GM13977 (cell line): Measurements from ENCODE around the gene CBY1.

Experiments used
- DNase-seq: peaks from one replicate; pipeline ENCODE4 v3.0.0; 2012; ENCODE audit warnings: low spot score
- CTCF ChIP-seq: IDR thresholded peaks from 2 replicates; pipeline ENCODE4 v1.5.1; 2012; ENCODE audit warnings: mild to moderate bottlenecking, control low read depth; ENCODE audit not compliant: insufficient read depth; ENCODE audit errors: extremely low read depth, missing control alignments
- in situ Hi-C: fragments of 300-500 bp; cut with MboI; formaldehyde crosslinking; loops from one replicate; pipeline ENCODE4 v1.12.0; 2022; ENCODE audit warnings: low sequenced_read_pairs, low pct_unique_long_range_greater_than_20kb, mixed read lengths, inconsistent platforms; ENCODE audit not compliant: unreplicated experiment

The CBY1 gene

GRCh38 chr22:38706901-38707195, 50.4 kb downstream of the CBY1 start:
- in situ Hi-C loops, result no loop called here
- no peak for TF ChIP-seq CTCF

GRCh38 chr22:38707346-38707745, 50.9 kb downstream of the CBY1 start:
- TF ChIP-seq CTCF, result no peak
- in situ Hi-C loops, result no loop called here
- no peak for DNase-seq

More at GRCh38 chr22:38706901-38707195, 50.4 kb downstream of the CBY1 start:
- no peak for DNase-seq

GRCh38 chr22:38707984-38708383, 51.5 kb downstream of the CBY1 start:
- in situ Hi-C loops, result no loop called here

DNA sequence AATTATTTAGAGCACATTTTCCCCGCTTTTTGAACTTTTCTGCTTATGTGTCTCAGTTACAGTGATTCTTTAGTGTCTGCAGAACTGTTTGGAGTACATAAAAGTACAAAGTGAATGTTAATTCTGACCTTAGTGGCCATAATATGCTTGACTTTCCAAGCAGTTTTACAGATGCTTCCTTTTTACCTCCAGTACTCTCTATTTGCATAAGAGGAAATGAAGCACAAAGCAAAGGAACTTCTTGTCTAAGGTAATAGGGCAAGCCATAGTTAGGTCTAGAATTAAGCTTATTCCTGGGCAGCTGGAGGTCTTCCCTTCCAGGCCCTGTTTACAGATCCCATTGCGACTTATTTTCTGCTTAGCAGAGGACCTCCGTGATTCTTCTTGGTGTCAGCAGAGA, 52.9 kb downstream of the CBY1 start:
- DNase-seq, result no peak
- TF ChIP-seq CTCF, result no peak
- in situ Hi-C loops, result no loop called here

More at GRCh38 chr22:38707984-38708383, 51.5 kb downstream of the CBY1 start:
- DNase-seq, result no peak
- no peak for TF ChIP-seq CTCF

DNA sequence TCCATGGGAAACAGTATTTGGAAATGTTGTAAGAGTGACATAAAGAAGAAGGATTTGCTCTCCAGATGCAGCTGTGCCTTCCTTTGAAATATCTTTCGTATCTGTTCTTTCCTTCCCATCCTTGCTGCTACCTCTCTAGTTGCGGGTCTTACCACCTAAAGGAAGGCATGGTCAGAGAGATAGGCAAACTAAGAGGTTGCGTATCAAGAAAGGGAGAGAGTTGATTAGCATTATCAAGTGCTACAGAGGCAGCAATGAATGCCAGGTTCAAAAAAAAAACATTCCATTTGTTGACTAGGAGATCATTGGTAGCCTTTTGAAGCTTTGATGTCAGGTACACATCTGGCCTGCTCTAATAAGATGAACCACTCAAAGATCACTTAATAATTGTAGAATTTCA, 53.9 kb downstream of the CBY1 start:
- TF ChIP-seq CTCF, result no peak
- no peak for DNase-seq
- in situ Hi-C loops, result no loop called here

- TF ChIP-seq CTCF, result no peak
- in situ Hi-C loops, result no loop called here
These were observed 54.4 kb downstream of the CBY1 start for GRCh38 chr22:38710866-38711265.

More at GRCh38 chr22:38710866-38711265, 54.4 kb downstream of the CBY1 start:
- DNase-seq, result no peak
